ENCODE data around the gene EXO1.

EXO1 gene

GRCh38 chr1:241896670-241896962 lies 48.6 kb downstream of the EXO1 start:
- no peak for DNase-seq

- DNase-seq = no peak
Observed at GRCh38 chr1:241899210-241899609, 51.2 kb downstream of the EXO1 start.

GRCh38 chr1:241900381-241900780 lies 52.4 kb downstream of the EXO1 start:
- DNase-seq = no peak

- no peak for DNase-seq
Observed at GRCh38 chr1:241902391-241903065, 54.5 kb downstream of the EXO1 start.

- no peak for DNase-seq
Observed at GRCh38 chr1:241916196-241916595, 68.2 kb downstream of the EXO1 start.

- no peak for DNase-seq
Observed at GRCh38 chr1:241917487-241917886, 69.5 kb downstream of the EXO1 start.

- DNase-seq = no peak
Observed at GRCh38 chr1:241918879-241919278, 70.9 kb downstream of the EXO1 start.

GRCh38 chr1:241924080-241924808 lies 76.2 kb downstream of the EXO1 start:
- DNase-seq = no peak

GRCh38 chr1:241926141-241926540 lies 78.1 kb downstream of the EXO1 start:
- no peak for DNase-seq

GRCh38 chr1:241927321-241927720 lies 79.3 kb downstream of the EXO1 start:
- DNase-seq = no peak

- DNase-seq = no peak
Observed at GRCh38 chr1:241932845-241933244, 84.8 kb downstream of the EXO1 start.

- no peak for DNase-seq
Observed at GRCh38 chr1:241934201-241934848, 86.3 kb downstream of the EXO1 start.

- DNase-seq = no peak
Observed at GRCh38 chr1:241934866-241935265, 86.9 kb downstream of the EXO1 start.

Data from NCI-H226 (cell line).